ENCODE results near the gene ADAMTS16. TPM values are rescaled to one million over a fixed set of nuclear protein-coding genes. Genes with fewer than 3 reads are reported as not detected.

Gene ADAMTS16
- total RNA-seq, 1 experiment from 2014 or later, result not detected

- Histone ChIP-seq H3K9me3 (ENCODE audit: low read length) (no peaks in the 10 kb centered on the region), H3K27ac (ENCODE audit: low read length) (no peak overlapping the region), H3K36me3 (ENCODE audit: insufficient read depth, low read length) (no peaks in the 10 kb centered on the region), H3K9ac (ENCODE audit: low read length) (no peak overlapping the region), H2AFZ (ENCODE audit: low read length) (no peak overlapping the region), H3K9me2 (replicated peaks; ENCODE audit: insufficient read depth, low read length) (no peaks in the 10 kb centered on the region), H3K79me2 (ENCODE audit: low read length) (no peaks in the 10 kb centered on the region), H4K20me1 (ENCODE audit: insufficient read depth, low read depth, low read length) (no peaks in the 10 kb centered on the region), H3K4me2 (ENCODE audit: low read depth, low read length, poor library complexity, severe bottlenecking) (no peak overlapping the region), H3K4me1 (ENCODE audit: low read length) (no peaks in the 10 kb centered on the region), H3K27me3 (ENCODE audit: low read length) (no peaks in the 10 kb centered on the region), H3K4me3 (ENCODE audit: low read length) (no peak overlapping the region)
- no peak for DNase-seq
These were observed 94.8 kb downstream of the ADAMTS16 start for GRCh38 chr5:5234912-5235311.

- Histone ChIP-seq H3K27ac (ENCODE audit: low read length) (no peak overlapping the region), H3K9ac (ENCODE audit: low read length) (no peak overlapping the region), H3K9me2 (replicated peaks; ENCODE audit: insufficient read depth, low read length) (no peaks in the 10 kb centered on the region), H3K27me3 (ENCODE audit: low read length) (no peaks in the 10 kb centered on the region), H3K4me2 (ENCODE audit: low read depth, low read length, poor library complexity, severe bottlenecking) (no peak overlapping the region), H2AFZ (ENCODE audit: low read length) (no peak overlapping the region), H3K4me3 (ENCODE audit: low read length) (no peak overlapping the region), H3K36me3 (ENCODE audit: insufficient read depth, low read length) (no peaks in the 10 kb centered on the region), H3K9me3 (ENCODE audit: low read length) (no peaks in the 10 kb centered on the region), H4K20me1 (ENCODE audit: insufficient read depth, low read depth, low read length) (no peaks in the 10 kb centered on the region), H3K79me2 (ENCODE audit: low read length) (no peaks in the 10 kb centered on the region), H3K4me1 (ENCODE audit: low read length) (no peaks in the 10 kb centered on the region)
- DNase-seq, result no peak
These were observed 95.6 kb downstream of the ADAMTS16 start for GRCh38 chr5:5235685-5236084.

GRCh38 chr5:5239191-5239590 is 99.1 kb downstream of the ADAMTS16 start:
- no peak overlapping the region for H3K27ac ChIP-seq (ENCODE audit: low read length)
- H3K4me1 ChIP-seq (ENCODE audit: low read length), result no peaks in the 10 kb centered on the region
- H3K36me3 ChIP-seq (ENCODE audit: insufficient read depth, low read length), result no peaks in the 10 kb centered on the region
- H3K79me2 ChIP-seq (ENCODE audit: low read length), result no peaks in the 10 kb centered on the region
- no peak overlapping the region for H3K9ac ChIP-seq (ENCODE audit: low read length)
- H3K27me3 ChIP-seq (ENCODE audit: low read length), result no peaks in the 10 kb centered on the region
- H2AFZ ChIP-seq (ENCODE audit: low read length), result no peak overlapping the region
- H3K4me2 ChIP-seq (ENCODE audit: low read depth, low read length, poor library complexity, severe bottlenecking), result no peak overlapping the region
- DNase-seq, result no peak
- H3K9me2 ChIP-seq (replicated peaks; ENCODE audit: insufficient read depth, low read length), result no peaks in the 10 kb centered on the region
- no peak overlapping the region for H3K4me3 ChIP-seq (ENCODE audit: low read length)
- no peaks in the 10 kb centered on the region for H4K20me1 ChIP-seq (ENCODE audit: insufficient read depth, low read depth, low read length)
- no peaks in the 10 kb centered on the region for H3K9me3 ChIP-seq (ENCODE audit: low read length)

GRCh38 chr5:5240234-5240633 is 100.1 kb downstream of the ADAMTS16 start:
- no peak for DNase-seq
- Histone ChIP-seq H3K4me3 (ENCODE audit: low read length) (no peak overlapping the region), H3K79me2 (ENCODE audit: low read length) (no peaks in the 10 kb centered on the region), H3K9me3 (ENCODE audit: low read length) (no peaks in the 10 kb centered on the region), H3K36me3 (ENCODE audit: insufficient read depth, low read length) (no peaks in the 10 kb centered on the region), H3K9ac (ENCODE audit: low read length) (no peak overlapping the region), H4K20me1 (ENCODE audit: insufficient read depth, low read depth, low read length) (no peaks in the 10 kb centered on the region), H3K4me1 (ENCODE audit: low read length) (no peaks in the 10 kb centered on the region), H3K27ac (ENCODE audit: low read length) (no peak overlapping the region), H2AFZ (ENCODE audit: low read length) (no peak overlapping the region), H3K9me2 (replicated peaks; ENCODE audit: insufficient read depth, low read length) (no peaks in the 10 kb centered on the region), H3K4me2 (ENCODE audit: low read depth, low read length, poor library complexity, severe bottlenecking) (no peak overlapping the region), H3K27me3 (ENCODE audit: low read length) (no peaks in the 10 kb centered on the region)

- Histone ChIP-seq H4K20me1 (ENCODE audit: insufficient read depth, low read depth, low read length) (no peaks in the 10 kb centered on the region), H3K4me3 (ENCODE audit: low read length) (no peak overlapping the region), H3K27me3 (ENCODE audit: low read length) (no peaks in the 10 kb centered on the region), H3K4me2 (ENCODE audit: low read depth, low read length, poor library complexity, severe bottlenecking) (no peak overlapping the region), H3K4me1 (ENCODE audit: low read length) (no peaks in the 10 kb centered on the region), H3K9me3 (ENCODE audit: low read length) (no peaks in the 10 kb centered on the region), H2AFZ (ENCODE audit: low read length) (no peak overlapping the region), H3K27ac (ENCODE audit: low read length) (no peak overlapping the region), H3K9me2 (replicated peaks; ENCODE audit: insufficient read depth, low read length) (no peaks in the 10 kb centered on the region), H3K36me3 (ENCODE audit: insufficient read depth, low read length) (no peaks in the 10 kb centered on the region), H3K9ac (ENCODE audit: low read length) (no peak overlapping the region), H3K79me2 (ENCODE audit: low read length) (no peaks in the 10 kb centered on the region)
- DNase-seq, result no peak
These were observed 101.9 kb downstream of the ADAMTS16 start for GRCh38 chr5:5242056-5242455.

- Histone ChIP-seq H3K4me2 (ENCODE audit: low read depth, low read length, poor library complexity, severe bottlenecking) (no peak overlapping the region), H3K4me1 (ENCODE audit: low read length) (no peaks in the 10 kb centered on the region), H3K4me3 (ENCODE audit: low read length) (no peak overlapping the region), H2AFZ (ENCODE audit: low read length) (no peak overlapping the region), H4K20me1 (ENCODE audit: insufficient read depth, low read depth, low read length) (no peaks in the 10 kb centered on the region), H3K79me2 (ENCODE audit: low read length) (no peaks in the 10 kb centered on the region), H3K9me3 (ENCODE audit: low read length) (no peaks in the 10 kb centered on the region), H3K36me3 (ENCODE audit: insufficient read depth, low read length) (no peaks in the 10 kb centered on the region), H3K9me2 (replicated peaks; ENCODE audit: insufficient read depth, low read length) (no peaks in the 10 kb centered on the region), H3K9ac (ENCODE audit: low read length) (no peak overlapping the region), H3K27me3 (ENCODE audit: low read length) (no peaks in the 10 kb centered on the region), H3K27ac (ENCODE audit: low read length) (no peak overlapping the region)
- DNase-seq, result no peak
These were observed 106.6 kb downstream of the ADAMTS16 start for GRCh38 chr5:5246736-5247135.

- no peaks in the 10 kb centered on the region for H3K79me2 ChIP-seq (ENCODE audit: low read length)
- peaks cover 8% of the 10 kb centered on the region; the same call in 1 of the 2 replicates for H3K9me3 ChIP-seq (ENCODE audit: low read length)
- H2AFZ ChIP-seq (ENCODE audit: low read length), result no peak overlapping the region
- H3K9ac ChIP-seq (ENCODE audit: low read length), result no peak overlapping the region
- no peaks in the 10 kb centered on the region for H3K27me3 ChIP-seq (ENCODE audit: low read length)
- H3K9me2 ChIP-seq (replicated peaks; ENCODE audit: insufficient read depth, low read length), result no peaks in the 10 kb centered on the region
- H3K27ac ChIP-seq (ENCODE audit: low read length), result no peak overlapping the region
- H3K36me3 ChIP-seq (ENCODE audit: insufficient read depth, low read length), result no peaks in the 10 kb centered on the region
- no peak overlapping the region for H3K4me2 ChIP-seq (ENCODE audit: low read depth, low read length, poor library complexity, severe bottlenecking)
- no peaks in the 10 kb centered on the region for H3K4me1 ChIP-seq (ENCODE audit: low read length)
- no peaks in the 10 kb centered on the region for H4K20me1 ChIP-seq (ENCODE audit: insufficient read depth, low read depth, low read length)
- no peak overlapping the region for H3K4me3 ChIP-seq (ENCODE audit: low read length)
- DNase-seq, result no peak
These were observed 110.6 kb downstream of the ADAMTS16 start for GRCh38 chr5:5250758-5251157.

GRCh38 chr5:5252106-5252505 is 112.0 kb downstream of the ADAMTS16 start:
- no peak for DNase-seq
- H3K36me3 ChIP-seq (ENCODE audit: insufficient read depth, low read length), result no peaks in the 10 kb centered on the region

GRCh38 chr5:5257353-5257752 is 117.2 kb downstream of the ADAMTS16 start:
- H3K4me1 ChIP-seq (ENCODE audit: low read length), result no peaks in the 10 kb centered on the region
- no peak overlapping the region for H2AFZ ChIP-seq (ENCODE audit: low read length)
- no peaks in the 10 kb centered on the region for H3K36me3 ChIP-seq (ENCODE audit: insufficient read depth, low read length)
- H3K4me3 ChIP-seq (ENCODE audit: low read length), result no peak overlapping the region
- no peaks in the 10 kb centered on the region for H3K9me2 ChIP-seq (replicated peaks; ENCODE audit: insufficient read depth, low read length)
- no peak overlapping the region for H3K4me2 ChIP-seq (ENCODE audit: low read depth, low read length, poor library complexity, severe bottlenecking)
- H3K79me2 ChIP-seq (ENCODE audit: low read length), result no peaks in the 10 kb centered on the region
- H3K9ac ChIP-seq (ENCODE audit: low read length), result no peak overlapping the region
- no peak overlapping the region for H3K27ac ChIP-seq (ENCODE audit: low read length)
- H4K20me1 ChIP-seq (ENCODE audit: insufficient read depth, low read depth, low read length), result no peaks in the 10 kb centered on the region
- DNase-seq, result no peak
- peaks cover 8% of the 10 kb centered on the region; the same call in 1 of the 2 replicates for H3K9me3 ChIP-seq (ENCODE audit: low read length)
- H3K27me3 ChIP-seq (ENCODE audit: low read length), result no peaks in the 10 kb centered on the region

More at GRCh38 chr5:5252106-5252505, 112.0 kb downstream of the ADAMTS16 start:
- H3K4me2 ChIP-seq (ENCODE audit: low read depth, low read length, poor library complexity, severe bottlenecking), result no peak overlapping the region
- H3K27me3 ChIP-seq (ENCODE audit: low read length), result no peaks in the 10 kb centered on the region
- no peak overlapping the region for H3K9ac ChIP-seq (ENCODE audit: low read length)
- H4K20me1 ChIP-seq (ENCODE audit: insufficient read depth, low read depth, low read length), result no peaks in the 10 kb centered on the region
- H3K79me2 ChIP-seq (ENCODE audit: low read length), result no peaks in the 10 kb centered on the region
- peaks cover 8% of the 10 kb centered on the region; the same call in 1 of the 2 replicates for H3K9me3 ChIP-seq (ENCODE audit: low read length)
- no peaks in the 10 kb centered on the region for H3K4me1 ChIP-seq (ENCODE audit: low read length)
- H3K4me3 ChIP-seq (ENCODE audit: low read length), result no peak overlapping the region
- H3K27ac ChIP-seq (ENCODE audit: low read length), result no peak overlapping the region
- no peaks in the 10 kb centered on the region for H3K9me2 ChIP-seq (replicated peaks; ENCODE audit: insufficient read depth, low read length)
- H2AFZ ChIP-seq (ENCODE audit: low read length), result no peak overlapping the region
